A549 treated with dexamethasone at 1 μM for 4 hours (cell line): Measurements from ENCODE around the gene COL15A1. TPM values are rescaled to one million over a fixed set of nuclear protein-coding genes. Genes with fewer than 3 reads are reported as not detected.

Source experiments
- total RNA-seq: library from RNA; stranded (reverse); fragments of 200-300 nt; extraction: Qiagen RNA extraction; gene quantifications from 5 replicates; pipeline ENCODE4 v1.2.3, GENCODE V29; 2022

Gene COL15A1
- total RNA-seq, result 0.49 to 0.88 TPM (median 0.59 TPM) in 5 replicates

DNA sequence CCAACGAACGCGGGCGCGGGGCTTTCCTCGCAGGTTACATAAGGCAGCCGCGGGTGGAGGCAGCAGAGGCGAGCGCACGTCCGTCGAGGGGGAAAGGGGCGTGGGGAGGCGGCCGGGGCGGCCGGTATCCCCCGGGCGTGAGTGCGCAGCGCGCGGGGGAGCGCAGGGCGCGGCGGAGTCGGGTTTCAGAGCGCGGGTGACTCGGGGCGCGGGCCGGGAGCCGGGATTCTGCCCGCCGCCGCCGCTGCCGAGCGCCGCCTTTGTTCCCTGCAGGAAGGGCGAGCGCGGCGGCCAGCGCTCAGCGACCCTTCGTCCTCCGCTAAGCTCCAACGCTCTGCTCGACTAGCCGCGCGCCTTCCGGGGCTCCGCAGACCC, at the start of gene COL15A1:
TSS of gene COL15A1 (plus strand) at position 226 of the 375 bp plus-strand sequence. CDS start 155 bp downstream, outside the sequence.

GRCh38 chr9:99104459-99105151, 160.9 kb downstream of the COL15A1 start, which contains the start of gene TGFBR1:
Gene TGFBR1, plus strand, starts transcription at chr9:99105113. Its CDS starts 93 bp downstream, at chr9:99105206.

Other genes starting within 250 kb of the COL15A1 start
- gene GABBR2, start 235.0 kb upstream of the COL15A1 start, total RNA-seq, result 0.19 to 0.28 TPM (median 0.27 TPM) in 5 replicates
- gene ANKS6, start 147.4 kb upstream of the COL15A1 start, total RNA-seq, result 11.3 to 22.3 TPM (median 20.2 TPM) in 5 replicates
- gene GALNT12, start 136.2 kb upstream of the COL15A1 start, total RNA-seq, result 2.8 to 4.0 TPM (median 3.7 TPM) in 5 replicates
- gene TGFBR1, start 161.2 kb downstream of the COL15A1 start, total RNA-seq, result 50.6 to 105 TPM (median 90.6 TPM) in 5 replicates